ENCODE results near the gene B4GALT4.

The B4GALT4 gene

GRCh38 chr3:119194237-119195150 is 46.2 kb downstream of the B4GALT4 start:
- no peak for DNase-seq

DNA sequence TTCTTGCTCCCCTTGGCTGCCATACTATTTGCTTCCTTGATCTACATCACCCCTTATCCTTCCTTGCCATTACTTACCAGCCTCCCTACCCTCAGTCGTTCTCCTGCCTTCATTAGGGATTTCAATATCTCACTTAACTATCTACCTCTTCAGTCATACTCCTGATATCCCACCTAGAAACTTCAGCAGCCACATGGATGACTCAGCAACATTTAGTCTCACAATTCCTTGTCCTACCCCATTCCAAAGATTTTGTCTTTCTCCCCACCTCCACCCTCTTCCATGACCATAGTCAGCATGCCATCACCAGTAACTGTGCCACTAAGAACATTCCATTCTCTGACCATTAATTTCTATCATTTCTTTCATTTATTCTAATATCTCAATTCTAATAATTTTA is 48.9 kb downstream of the B4GALT4 start:
- DNase-seq = no peak

- no peak for DNase-seq
Observed at GRCh38 chr3:119187266-119187665, 53.4 kb downstream of the B4GALT4 start.

- DNase-seq = no peak
Observed at GRCh38 chr3:119184796-119185570, 55.7 kb downstream of the B4GALT4 start.

- no peak for DNase-seq
Observed at GRCh38 chr3:119184111-119184510, 56.6 kb downstream of the B4GALT4 start.

DNA sequence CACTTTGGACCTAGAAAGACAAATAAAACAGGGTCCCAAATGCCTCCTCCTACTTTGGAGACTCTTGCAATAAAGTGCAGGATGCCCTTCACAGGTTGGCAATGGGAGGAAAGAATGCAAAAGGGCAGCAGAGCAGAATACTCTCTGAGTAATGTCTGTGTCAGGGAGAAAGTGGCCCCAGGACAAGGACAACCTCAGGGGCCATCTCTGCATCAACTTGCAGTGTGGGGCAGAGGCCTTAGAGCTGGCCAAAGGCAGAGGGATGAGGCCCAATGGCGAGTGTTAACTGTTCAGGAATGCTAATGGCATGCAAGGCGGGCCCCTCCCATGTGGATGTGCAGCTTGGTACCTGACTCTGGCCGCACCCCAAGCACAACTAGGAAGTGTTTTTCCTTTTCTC is 58.9 kb downstream of the B4GALT4 start:
- no peak for DNase-seq

DNA sequence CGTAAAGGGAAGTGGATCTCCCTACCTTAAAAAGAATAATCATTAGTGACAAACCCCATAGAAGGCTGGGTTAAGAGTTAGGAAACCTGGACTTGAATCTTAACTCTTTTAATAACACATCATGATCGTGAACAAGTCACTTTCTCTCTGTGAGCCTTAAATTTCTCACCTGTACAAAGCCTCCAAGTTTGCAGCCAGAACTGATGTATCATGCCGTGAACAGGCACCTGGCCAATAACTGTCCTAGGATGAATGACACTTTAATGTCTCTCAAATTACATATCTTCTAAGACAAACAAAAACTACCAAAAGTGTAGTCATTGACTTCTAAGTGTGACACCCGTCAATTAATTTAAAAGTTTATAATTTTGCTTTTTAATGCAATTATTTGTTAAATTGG is 63.4 kb downstream of the B4GALT4 start:
- DNase-seq = no peak

DNA sequence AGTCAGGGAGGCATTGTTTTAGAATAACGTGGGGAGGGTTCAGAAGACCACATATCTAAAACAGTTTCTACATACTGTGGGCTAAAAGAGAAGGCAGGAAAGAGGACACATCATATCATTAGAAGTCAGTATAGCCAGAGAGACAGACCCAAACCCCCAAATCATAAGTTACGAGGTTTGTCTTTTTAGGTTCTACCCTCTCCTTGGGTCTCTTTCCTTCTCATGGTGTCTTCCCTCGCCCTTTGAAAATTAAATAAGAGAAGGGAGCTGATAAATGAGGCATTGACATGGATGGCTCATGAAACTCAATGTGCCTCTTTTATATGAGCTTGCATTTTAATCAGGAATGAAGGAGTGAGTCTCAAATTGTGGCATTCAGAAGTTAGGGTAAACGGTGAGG is 63.9 kb downstream of the B4GALT4 start:
- no peak for DNase-seq

DNA sequence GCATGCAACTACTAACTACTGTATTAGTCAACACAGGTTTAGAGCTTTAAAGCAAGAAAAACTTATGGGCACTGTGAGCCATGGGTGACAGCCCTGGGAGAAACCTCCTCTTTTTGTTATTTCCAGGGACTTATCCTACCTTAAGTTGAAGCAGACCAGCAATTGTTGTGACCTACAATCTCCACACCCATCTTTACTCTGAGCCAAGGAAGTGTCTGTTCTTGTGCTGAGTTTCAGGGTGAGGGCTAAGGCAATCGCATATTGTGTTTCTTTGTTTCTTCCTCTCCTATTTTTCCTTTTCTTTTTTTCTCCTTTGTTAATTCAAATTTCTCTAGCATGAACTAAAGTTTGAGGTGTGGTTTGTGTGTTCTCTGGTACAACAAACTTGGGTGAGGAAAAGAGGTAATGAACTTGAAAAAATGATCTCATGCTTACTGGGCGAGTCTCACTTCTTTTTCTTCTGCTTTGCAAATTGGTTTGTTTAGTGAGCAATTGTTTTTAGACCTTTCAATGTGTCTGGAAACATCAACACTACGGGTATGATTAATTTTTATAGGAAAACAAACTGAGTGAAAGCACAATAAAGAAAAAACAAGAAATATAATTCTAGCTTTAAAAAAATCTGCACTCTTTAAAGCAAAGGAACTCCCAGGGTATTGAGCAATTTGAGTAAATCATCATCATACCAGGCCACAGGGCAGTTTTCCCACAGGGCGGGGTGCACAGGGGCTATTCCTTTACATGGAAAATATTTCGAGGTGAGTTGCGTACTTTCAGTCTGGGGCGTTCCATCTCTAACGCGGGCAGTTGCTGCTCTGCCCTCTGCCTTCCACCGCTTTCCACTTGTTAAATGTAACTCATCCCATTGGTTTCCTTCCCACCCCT is 64.6 kb downstream of the B4GALT4 start:
- no peak for DNase-seq

GRCh38 chr3:119173325-119173724 is 67.4 kb downstream of the B4GALT4 start, which contains the start of gene UPK1B:
TSS of gene UPK1B (plus strand) at chr3:119173598. CDS start at chr3:119186742, 13,144 bp downstream.
- DNase-seq = no peak

GRCh38 chr3:119170821-119171220 is 69.9 kb downstream of the B4GALT4 start:
- no peak for DNase-seq

- peak in 1 of 2 experiments; percentile 25 for DNase-seq
Observed at GRCh38 chr3:119164745-119165144, 75.9 kb downstream of the B4GALT4 start.
